Panc1 (cell line): ENCODE data around the gene HOXB5. TPM values are rescaled to one million over a fixed set of nuclear protein-coding genes. Genes with fewer than 3 reads are reported as not detected.

Experiments used
- ATAC-seq: fragments of 200-7000 bp; cut with Tn5 transposase; 2 replicates; pipeline ENCODE4 v1.9.1; 2020; ENCODE audit warnings: mild to moderate bottlenecking, moderate library complexity
- BruUV-seq: library from RNA; stranded (reverse); fragments of 400-500 nt; replicated peaks from 2 replicates; lab custom pipeline; 2021; lab: Mats Ljungman, UMichigan
- CTCF ChIA-PET: fragments of 300-600 bp; sonication (Branson Sonifier 250); formaldehyde crosslinking; loops from one replicate; lab custom pipeline; 2022; ENCODE audit warnings: antibody characterized with exemption; lab: Charles Lee
- POLR2A ChIA-PET: fragments of 300-600 bp; sonication (Branson Sonifier 250); formaldehyde crosslinking; loops from one replicate; lab custom pipeline; 2022; ENCODE audit warnings: antibody characterized with exemption; lab: Charles Lee
- DNase-seq: peaks from one replicate; pipeline ENCODE4 v3.0.0-alpha.2; 2010; ENCODE audit warnings: low read depth, low spot score
- H3K27ac ChIP-seq: 2 replicates; pipeline ENCODE4 v1.5.1; 2011; ENCODE audit warnings: mild to moderate bottlenecking, low read length, inconsistent platforms
- H3K27me3 ChIP-seq: fragments of 200-500 bp; sonication (Bioruptor generic); 2 replicates; pipeline ENCODE4 v1.6.0; 2014; ENCODE audit warnings: low read length, inconsistent platforms; ENCODE audit not compliant: control insufficient read depth, insufficient read depth
- H3K36me3 ChIP-seq: fragments of 200-500 bp; sonication (Bioruptor generic); 2 replicates; pipeline ENCODE4 v1.5.1; 2014; ENCODE audit warnings: inconsistent platforms, mild to moderate bottlenecking, low read length, moderate library complexity; ENCODE audit not compliant: control insufficient read depth, insufficient read depth
- H3K4me1 ChIP-seq: 2 replicates; pipeline ENCODE4 v1.5.1; 2011; ENCODE audit warnings: inconsistent platforms, mild to moderate bottlenecking, low read length, moderate library complexity; ENCODE audit not compliant: control insufficient read depth, insufficient read depth
- H3K4me3 ChIP-seq, 2 experiments: 2 replicates each; pipeline ENCODE4 v1.5.1; 2011 to 2012; ENCODE audit warnings: low read depth in 2 of 2, low read length in 2 of 2, mild to moderate bottlenecking in 2 of 2, inconsistent platforms in 1 of 2, moderate library complexity in 1 of 2
- H3K9me3 ChIP-seq: fragments of 200-500 bp; sonication (Bioruptor generic); 2 replicates; pipeline ENCODE4 v1.5.1; 2014; ENCODE audit warnings: low read depth, mild to moderate bottlenecking, inconsistent platforms, low read length, moderate library complexity; ENCODE audit not compliant: control insufficient read depth, insufficient read depth
- POLR2AphosphoS5 ChIP-seq: IDR thresholded peaks from 2 replicates; pipeline ENCODE4 v1.6.1; 2012; ENCODE audit warnings: mild to moderate bottlenecking, low read depth, low read length, moderate library complexity
- SIN3A ChIP-seq: IDR thresholded peaks from 2 replicates; pipeline ENCODE4 v1.6.1; 2012; ENCODE audit warnings: low read depth, mild to moderate bottlenecking, low read length, moderate library complexity, borderline replicate concordance; ENCODE audit not compliant: insufficient read depth
- TCF7L2 ChIP-seq: IDR thresholded peaks from 2 replicates; pipeline ENCODE4 v1.6.1; 2011; ENCODE audit warnings: mild to moderate bottlenecking, low read depth, low read length, inconsistent platforms
- in situ Hi-C: cut with HindIII; loops from 2 replicates; pipeline ENCODE4 v1.10.0; 2016; ENCODE audit warnings: low sequenced_read_pairs, low pct_unique_long_range_greater_than_20kb
- intact Hi-C: fragments of 100-400 bp; cut with micrococcal nuclease; formaldehyde crosslinking; loops from one replicate; pipeline ENCODE4 v1.10.0; 2022; ENCODE audit not compliant: unreplicated experiment
- total RNA-seq: library from RNA; stranded (reverse); gene quantifications from one replicate; pipeline ENCODE4 v1.2.1, GENCODE V29; 2021; ENCODE audit not compliant: unreplicated experiment
- TF ChIP-seq, protein P1 (sequence below), 2 experiments: IDR thresholded peaks; 2 replicates each; pipeline ENCODE4 v1.6.1; 2011 to 2012; ENCODE audit warnings: low read depth in 2 of 2, control low read depth in 1 of 2, low read length in 1 of 2, mild to moderate bottlenecking in 1 of 2, moderate library complexity in 1 of 2; ENCODE audit not compliant: insufficient read depth in 1 of 2
- TF ChIP-seq, protein P2 (sequence below): fragments of 450-650 bp; IDR thresholded peaks from 2 replicates; pipeline ENCODE4 v1.5.1; 2017; ENCODE audit warnings: mild to moderate bottlenecking

Gene HOXB5
- total RNA-seq, 1 experiment from 2014 or later: 67.2 TPM

DNA sequence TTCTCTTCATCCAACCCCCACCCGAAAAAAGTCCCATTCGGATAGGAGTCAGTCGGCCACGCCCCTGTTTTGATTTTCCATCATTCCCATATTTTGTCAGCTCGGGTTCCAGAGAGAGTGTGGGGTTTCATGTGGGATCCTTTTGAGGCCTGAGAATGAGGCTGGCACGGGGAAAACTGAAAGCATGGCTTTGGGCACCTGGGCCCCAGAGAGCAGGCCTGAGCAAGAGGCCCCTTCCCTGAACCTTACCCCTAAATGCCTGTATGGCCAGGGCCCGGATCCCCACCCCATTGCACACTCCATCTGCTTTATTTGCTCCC, 10.9 kb downstream of the HOXB5 start:
- Histone ChIP-seq H3K9me3 (no peaks in the 10 kb centered on the region), H3K27me3 (no peaks in the 10 kb centered on the region), H3K4me3 (peak overlapping the region; percentile 70 to 99), H3K4me1 (peaks cover 66% of the 10 kb centered on the region), H3K36me3 (no peaks in the 10 kb centered on the region), H3K27ac (peak overlapping the region; percentile 99)
- POLR2A ChIA-PET: interaction anchor here (0.7 to 0.8 kb wide), 3 partner anchors 13 to 625 kb away, joined by 3 to 4 read pairs (median 4); partner anchors contain the start of gene PRR15L
- TF ChIP-seq SIN3A: no peak
- TF ChIP-seq, protein P1, sequence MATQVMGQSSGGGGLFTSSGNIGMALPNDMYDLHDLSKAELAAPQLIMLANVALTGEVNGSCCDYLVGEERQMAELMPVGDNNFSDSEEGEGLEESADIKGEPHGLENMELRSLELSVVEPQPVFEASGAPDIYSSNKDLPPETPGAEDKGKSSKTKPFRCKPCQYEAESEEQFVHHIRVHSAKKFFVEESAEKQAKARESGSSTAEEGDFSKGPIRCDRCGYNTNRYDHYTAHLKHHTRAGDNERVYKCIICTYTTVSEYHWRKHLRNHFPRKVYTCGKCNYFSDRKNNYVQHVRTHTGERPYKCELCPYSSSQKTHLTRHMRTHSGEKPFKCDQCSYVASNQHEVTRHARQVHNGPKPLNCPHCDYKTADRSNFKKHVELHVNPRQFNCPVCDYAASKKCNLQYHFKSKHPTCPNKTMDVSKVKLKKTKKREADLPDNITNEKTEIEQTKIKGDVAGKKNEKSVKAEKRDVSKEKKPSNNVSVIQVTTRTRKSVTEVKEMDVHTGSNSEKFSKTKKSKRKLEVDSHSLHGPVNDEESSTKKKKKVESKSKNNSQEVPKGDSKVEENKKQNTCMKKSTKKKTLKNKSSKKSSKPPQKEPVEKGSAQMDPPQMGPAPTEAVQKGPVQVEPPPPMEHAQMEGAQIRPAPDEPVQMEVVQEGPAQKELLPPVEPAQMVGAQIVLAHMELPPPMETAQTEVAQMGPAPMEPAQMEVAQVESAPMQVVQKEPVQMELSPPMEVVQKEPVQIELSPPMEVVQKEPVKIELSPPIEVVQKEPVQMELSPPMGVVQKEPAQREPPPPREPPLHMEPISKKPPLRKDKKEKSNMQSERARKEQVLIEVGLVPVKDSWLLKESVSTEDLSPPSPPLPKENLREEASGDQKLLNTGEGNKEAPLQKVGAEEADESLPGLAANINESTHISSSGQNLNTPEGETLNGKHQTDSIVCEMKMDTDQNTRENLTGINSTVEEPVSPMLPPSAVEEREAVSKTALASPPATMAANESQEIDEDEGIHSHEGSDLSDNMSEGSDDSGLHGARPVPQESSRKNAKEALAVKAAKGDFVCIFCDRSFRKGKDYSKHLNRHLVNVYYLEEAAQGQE (IDR thresholded peaks at IDR 0.05; ENCODE audit: insufficient read depth in 1 of 2, low read depth in 2 of 2, low read length in 1 of 2): no peak
- TF ChIP-seq, protein P2, sequence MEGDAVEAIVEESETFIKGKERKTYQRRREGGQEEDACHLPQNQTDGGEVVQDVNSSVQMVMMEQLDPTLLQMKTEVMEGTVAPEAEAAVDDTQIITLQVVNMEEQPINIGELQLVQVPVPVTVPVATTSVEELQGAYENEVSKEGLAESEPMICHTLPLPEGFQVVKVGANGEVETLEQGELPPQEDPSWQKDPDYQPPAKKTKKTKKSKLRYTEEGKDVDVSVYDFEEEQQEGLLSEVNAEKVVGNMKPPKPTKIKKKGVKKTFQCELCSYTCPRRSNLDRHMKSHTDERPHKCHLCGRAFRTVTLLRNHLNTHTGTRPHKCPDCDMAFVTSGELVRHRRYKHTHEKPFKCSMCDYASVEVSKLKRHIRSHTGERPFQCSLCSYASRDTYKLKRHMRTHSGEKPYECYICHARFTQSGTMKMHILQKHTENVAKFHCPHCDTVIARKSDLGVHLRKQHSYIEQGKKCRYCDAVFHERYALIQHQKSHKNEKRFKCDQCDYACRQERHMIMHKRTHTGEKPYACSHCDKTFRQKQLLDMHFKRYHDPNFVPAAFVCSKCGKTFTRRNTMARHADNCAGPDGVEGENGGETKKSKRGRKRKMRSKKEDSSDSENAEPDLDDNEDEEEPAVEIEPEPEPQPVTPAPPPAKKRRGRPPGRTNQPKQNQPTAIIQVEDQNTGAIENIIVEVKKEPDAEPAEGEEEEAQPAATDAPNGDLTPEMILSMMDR: no peak
- in situ Hi-C loops (no loop called here), intact Hi-C loops (no loop called here)
- DNase-seq: no peak
- no peak for ATAC-seq
- BruUV-seq: TSS peak; percentile 54
- CTCF ChIA-PET: interaction anchor here (0.6 to 1.6 kb wide), 3 partner anchors 320 to 416 kb away, joined by 3 to 6 read pairs (median 4); no protein-coding TSS in a partner anchor

DNA sequence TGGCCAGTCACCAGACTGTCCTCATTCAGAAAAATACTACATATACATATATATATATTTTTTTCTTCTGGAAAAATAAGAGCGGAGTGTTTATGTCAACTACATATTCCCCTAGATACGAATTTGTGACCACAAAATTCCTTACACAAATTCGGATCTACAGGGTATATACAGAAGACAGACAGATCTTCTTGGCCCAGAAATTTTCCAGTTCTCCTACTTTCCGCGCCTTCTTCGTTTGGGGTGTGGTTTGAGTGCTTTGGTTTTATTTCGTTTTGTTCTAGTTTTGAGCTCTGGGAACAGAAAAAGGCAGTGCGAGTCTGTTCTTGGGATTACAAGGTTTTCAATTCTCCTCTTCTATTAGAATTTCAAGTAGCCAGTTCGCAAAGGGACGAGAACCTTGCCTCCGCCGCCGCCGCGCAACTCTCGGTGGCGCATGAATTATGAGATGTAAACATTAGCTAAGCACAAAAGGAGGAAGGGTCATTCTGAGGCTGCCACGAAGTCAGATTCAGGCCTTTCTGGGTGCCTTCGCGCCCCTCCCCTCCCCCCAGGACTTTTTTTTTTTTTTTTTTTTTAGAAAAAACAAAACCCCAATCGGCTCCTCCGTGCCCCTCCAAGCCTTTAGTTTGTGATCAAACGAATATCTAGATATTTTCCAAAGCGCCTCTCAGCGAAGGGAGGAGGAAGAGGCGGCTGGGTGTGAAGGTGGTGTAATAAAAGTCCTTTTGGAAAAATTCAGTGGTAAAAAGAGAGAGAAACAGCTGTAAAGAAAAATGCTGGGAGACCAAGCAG, 13.6 kb downstream of the HOXB5 start:
- POLR2A ChIA-PET: interaction anchor here (0.6 to 0.9 kb wide), 3 partner anchors 11 to 34 kb away, joined by 4 to 7 read pairs (median 7); no protein-coding TSS in a partner anchor
- intact Hi-C loops: no loop called here
- peaks cover 76% of the 10 kb centered on the region for H3K4me1 ChIP-seq

More for the DNA sequence above, 13.6 kb downstream of the HOXB5 start:
- DNase-seq: no peak
- CTCF ChIA-PET: interaction anchor here (0.6 to 0.7 kb wide), 3 partner anchors 244 to 1087 kb away, joined by 4 to 9 read pairs (median 6); no protein-coding TSS in a partner anchor
- TF ChIP-seq, protein P2: no peak
- TF ChIP-seq TCF7L2 (no peak), POLR2AphosphoS5 (no peak; the same call in 1 of the 2 replicates), SIN3A (no peak)
- TF ChIP-seq, protein P1 (IDR thresholded peaks at IDR 0.05; ENCODE audit: insufficient read depth in 1 of 2, low read depth in 2 of 2, low read length in 1 of 2): no peak
- no peak for ATAC-seq
- H3K27ac ChIP-seq: peak overlapping the region; percentile 99
- in situ Hi-C loops: no loop called here
- peaks cover 9% of the 10 kb centered on the region for H3K36me3 ChIP-seq
- no peaks in the 10 kb centered on the region for H3K9me3 ChIP-seq
- H3K4me3 ChIP-seq: peak overlapping the region; percentile 70 to 99
- no TSS peak for BruUV-seq
- no peaks in the 10 kb centered on the region for H3K27me3 ChIP-seq
